B cell (primary cell): Measurements from ENCODE around the gene OXSR1. TPM values are rescaled to one million over a fixed set of nuclear protein-coding genes. Genes with fewer than 3 reads are reported as not detected.

ENCODE experiments used
- ATAC-seq: fragments of 200-7000 bp; cut with Tn5 transposase; one replicate; pipeline ENCODE4 v1.10.0; 2021; ENCODE audit warnings: low read depth, mild to moderate bottlenecking, moderate number of reproducible peaks, moderate library complexity
- CTCF ChIA-PET: fragments of 350-600 bp; sonication (Branson Sonifier 250); formaldehyde crosslinking; loops from one replicate; lab custom pipeline; 2021; ENCODE audit warnings: antibody characterized with exemption, inconsistent platforms; lab: Charles Lee
- POLR2A ChIA-PET: fragments of 350-600 bp; sonication (Branson Sonifier 250); formaldehyde crosslinking; loops from one replicate; lab custom pipeline; 2021; ENCODE audit warnings: antibody characterized with exemption; lab: Charles Lee
- DNase-seq: peaks from one replicate; pipeline ENCODE4 v3.0.0; 2013
- H2AFZ ChIP-seq: 2 replicates; pipeline ENCODE4 v1.6.1; 2012; ENCODE audit warnings: mild to moderate bottlenecking, low read depth, low read length; ENCODE audit not compliant: insufficient read depth, poor library complexity, severe bottlenecking
- H3K27ac ChIP-seq, 2 donors: 1 replicate in 1 of 2; 2 replicates in 1 of 2; pipeline ENCODE4 v1.5.1; 2012 to 2013; ENCODE audit warnings: low read length in 2 of 2, mild to moderate bottlenecking in 2 of 2, moderate library complexity in 1 of 2
- H3K27me3 ChIP-seq, 4 experiments: fragments of 200-600 bp in 1 of 4; sonication (generic) in 1 of 4; replicated peaks in 1 of 4; 1 replicate in 2 of 4; 2 replicates in 2 of 4; pipeline versions ENCODE4 v1.6.1 to v1.7.0; 2013 to 2016; ENCODE audit warnings: low read length in 3 of 4, mild to moderate bottlenecking in 2 of 4, mixed read lengths in 1 of 4, moderate library complexity in 1 of 4; ENCODE audit not compliant: insufficient read depth in 4 of 4, control insufficient read depth in 3 of 4; ENCODE audit errors: control extremely low read depth in 1 of 4
- H3K36me3 ChIP-seq, 2 experiments: replicated peaks in 1 of 2; 1 replicate in 1 of 2; 2 replicates in 1 of 2; pipeline versions ENCODE4 v1.6.1 to v1.7.1; 2013; ENCODE audit warnings: low read length in 1 of 2; ENCODE audit not compliant: insufficient read depth in 2 of 2, control insufficient read depth in 1 of 2; ENCODE audit errors: control extremely low read depth in 1 of 2, extremely low read depth in 1 of 2
- H3K4me1 ChIP-seq, 2 donors: fragments of 200-600 bp in 1 of 2; sonication (generic) in 1 of 2; 1 replicate in 1 of 2; 2 replicates in 1 of 2; pipeline versions ENCODE4 v1.5.1 to v1.6.1; 2013 to 2017; ENCODE audit warnings: low read length in 2 of 2; ENCODE audit not compliant: control insufficient read depth in 2 of 2, insufficient read depth in 2 of 2
- H3K4me2 ChIP-seq: replicated peaks from 2 replicates; pipeline ENCODE3; 2012; ENCODE audit warnings: mild to moderate bottlenecking, low read depth, low read length; ENCODE audit not compliant: poor library complexity, severe bottlenecking
- H3K4me3 ChIP-seq, 5 experiments: fragments of 200-600 bp in 1 of 5; sonication (generic) in 1 of 5; 1 replicate in 3 of 5; 2 replicates in 2 of 5; pipeline versions ENCODE4 v1.5.1 to v1.7.0; 2011 to 2016; ENCODE audit warnings: low read length in 4 of 5, mild to moderate bottlenecking in 4 of 5, low read depth in 2 of 5, control low read depth in 1 of 5, moderate library complexity in 1 of 5; ENCODE audit not compliant: insufficient read depth in 1 of 5; ENCODE audit errors: control extremely low read depth in 1 of 5, extremely low read depth in 1 of 5
- H3K79me2 ChIP-seq: fragments of 200-600 bp; sonication (generic); one replicate; pipeline ENCODE4 v1.6.0; 2016; ENCODE audit warnings: low read length; ENCODE audit not compliant: control insufficient read depth, insufficient read depth
- H3K9ac ChIP-seq: fragments of 200-600 bp; sonication (generic); 2 replicates; pipeline ENCODE4 v1.6.1; 2017; ENCODE audit warnings: mild to moderate bottlenecking, low read length, moderate library complexity
- H3K9me3 ChIP-seq, 3 donors: one replicate each; pipeline versions ENCODE4 v1.6.1 to v1.7.1; 2013; ENCODE audit warnings: low read length in 2 of 3; ENCODE audit not compliant: control insufficient read depth in 2 of 3, insufficient read depth in 1 of 3; ENCODE audit errors: control extremely low read depth in 1 of 3
- H4K20me1 ChIP-seq: 2 replicates; pipeline ENCODE4 v1.6.0; 2012; ENCODE audit warnings: mild to moderate bottlenecking, low read length; ENCODE audit not compliant: insufficient read depth, control insufficient read depth, poor library complexity, severe bottlenecking
- H3K27ac Mint-ChIP-seq: one replicate; pipeline ENCODE4 v1.8.0; 2021; ENCODE audit warnings: mixed read lengths
- H3K27me3 Mint-ChIP-seq: one replicate; pipeline ENCODE4 v1.8.0; 2021; ENCODE audit warnings: mixed read lengths
- H3K4me1 Mint-ChIP-seq: one replicate; pipeline ENCODE4 v1.8.0; 2021; ENCODE audit warnings: mixed read lengths
- H3K4me3 Mint-ChIP-seq: one replicate; pipeline ENCODE4 v1.8.0; 2021; ENCODE audit warnings: mixed read lengths
- H3K9me3 Mint-ChIP-seq: one replicate; pipeline ENCODE4 v1.8.0; 2022; ENCODE audit warnings: mixed read lengths; ENCODE audit not compliant: insufficient read depth
- EZH2 ChIP-seq: IDR thresholded peaks from 2 replicates; pipeline ENCODE4 v1.6.1; 2012; ENCODE audit warnings: borderline replicate concordance, low read depth, mild to moderate bottlenecking, moderate library complexity, low read length; ENCODE audit not compliant: insufficient read depth, poor library complexity, severe bottlenecking
- WGBS: methylation state at CpG from one replicate; pipeline ENCODE4 v1.1.5; 2013; ENCODE audit warnings: missing lambda C conversion rate; ENCODE audit not compliant: insufficient coverage; 5-methylcytosine and 5-hydroxymethylcytosine counted together
- intact Hi-C: fragments of 100-400 bp; cut with micrococcal nuclease; formaldehyde crosslinking; loops from one replicate; pipeline ENCODE4 v1.10.0; 2022
- polyA plus RNA-seq: library from polyadenylated mRNA; depleted of rRNA; stranded (reverse); fragments of >200 nt; gene quantifications from 2 replicates; pipeline ENCODE4 v1.2.3, GENCODE V29; 2012
- total RNA-seq, 2 donors: library from RNA; stranded (reverse); fragments of 120-200 nt in 1 of 2; gene quantifications; 1 replicate in 1 of 2; 2 replicates in 1 of 2; pipeline versions ENCODE4 v1.2.3 to v1.2.4, GENCODE V29; 2013 to 2022
- TF ChIP-seq, protein P1 (sequence below): fragments of 200-600 bp; IDR thresholded peaks from one replicate; pipeline ENCODE4 v1.8.0; 2022; ENCODE audit warnings: antibody characterized with exemption, mild to moderate bottlenecking

Gene OXSR1
- total and polyA plus RNA-seq, 2 donors (not counting 1 experiment from before 2014, with no cell fraction given): 15.5 to 41.5 TPM

- Mint-ChIP-seq H3K4me3 (no peak overlapping the region), H3K4me1 (no peaks in the 10 kb centered on the region), H3K27ac (no peak overlapping the region), H3K9me3 (no peaks in the 10 kb centered on the region), H3K27me3 (peaks cover 16% of the 10 kb centered on the region)
- Histone ChIP-seq H3K4me3 (no peak overlapping the region), H3K9me3 (no peaks in the 10 kb centered on the region), H3K27ac (no peak overlapping the region), H3K36me3 (no peaks in the 10 kb centered on the region), H3K27me3 (no peaks in the 10 kb centered on the region), H3K79me2 (no peaks in the 10 kb centered on the region), H2AFZ (no peak overlapping the region), H4K20me1 (no peaks in the 10 kb centered on the region), H3K4me1 (no peaks in the 10 kb centered on the region), H3K4me2 (no peak overlapping the region), H3K9ac (no peak overlapping the region)
- ChIA-PET CTCF (interaction anchor here (0.6 to 4.1 kb wide), 12 partner anchors 46 to 1594 kb away, joined by 3 to 55 read pairs (median 4); partner anchors contain the start of genes ACAA1 and OXSR1), POLR2A (no interaction called here)
- TF ChIP-seq, protein P1, sequence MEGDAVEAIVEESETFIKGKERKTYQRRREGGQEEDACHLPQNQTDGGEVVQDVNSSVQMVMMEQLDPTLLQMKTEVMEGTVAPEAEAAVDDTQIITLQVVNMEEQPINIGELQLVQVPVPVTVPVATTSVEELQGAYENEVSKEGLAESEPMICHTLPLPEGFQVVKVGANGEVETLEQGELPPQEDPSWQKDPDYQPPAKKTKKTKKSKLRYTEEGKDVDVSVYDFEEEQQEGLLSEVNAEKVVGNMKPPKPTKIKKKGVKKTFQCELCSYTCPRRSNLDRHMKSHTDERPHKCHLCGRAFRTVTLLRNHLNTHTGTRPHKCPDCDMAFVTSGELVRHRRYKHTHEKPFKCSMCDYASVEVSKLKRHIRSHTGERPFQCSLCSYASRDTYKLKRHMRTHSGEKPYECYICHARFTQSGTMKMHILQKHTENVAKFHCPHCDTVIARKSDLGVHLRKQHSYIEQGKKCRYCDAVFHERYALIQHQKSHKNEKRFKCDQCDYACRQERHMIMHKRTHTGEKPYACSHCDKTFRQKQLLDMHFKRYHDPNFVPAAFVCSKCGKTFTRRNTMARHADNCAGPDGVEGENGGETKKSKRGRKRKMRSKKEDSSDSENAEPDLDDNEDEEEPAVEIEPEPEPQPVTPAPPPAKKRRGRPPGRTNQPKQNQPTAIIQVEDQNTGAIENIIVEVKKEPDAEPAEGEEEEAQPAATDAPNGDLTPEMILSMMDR: no peak
- no peak for TF ChIP-seq EZH2
- DNase-seq (no peak), ATAC-seq (no peak)
- intact Hi-C loops: no loop called here
Measured at GRCh38 chr3:38297537-38297936, 132.2 kb downstream of the OXSR1 start.

- no peak for ATAC-seq
- Mint-ChIP-seq H3K27me3 (peaks cover 16% of the 10 kb centered on the region), H3K27ac (no peak overlapping the region), H3K9me3 (no peaks in the 10 kb centered on the region), H3K4me3 (no peak overlapping the region), H3K4me1 (no peaks in the 10 kb centered on the region)
- intact Hi-C loops: no loop called here
- H3K4me2 ChIP-seq: no peak overlapping the region
- no peaks in the 10 kb centered on the region for H3K36me3 ChIP-seq
- no peaks in the 10 kb centered on the region for H3K27me3 ChIP-seq
- H3K9ac ChIP-seq: no peak overlapping the region
- H3K79me2 ChIP-seq: no peaks in the 10 kb centered on the region
- TF ChIP-seq EZH2: no peak
- TF ChIP-seq, protein P1: peak; percentile 66
- no peaks in the 10 kb centered on the region for H3K4me1 ChIP-seq
- CTCF ChIA-PET: interaction anchor here (0.6 to 4.1 kb wide), 14 partner anchors 37 to 1594 kb away, joined by 3 to 55 read pairs (median 4); partner anchors contain the start of genes ACAA1, OXSR1 and XYLB
- H3K27ac ChIP-seq: no peak overlapping the region
- 100% methylated on average over 2 of the region's 5 CpGs for WGBS
- H3K4me3 ChIP-seq: no peak overlapping the region
- no peak overlapping the region for H2AFZ ChIP-seq
- no peaks in the 10 kb centered on the region for H4K20me1 ChIP-seq
- peak; percentile 29 for DNase-seq
- POLR2A ChIA-PET: no interaction called here
- H3K9me3 ChIP-seq: no peaks in the 10 kb centered on the region
Measured at GRCh38 chr3:38297947-38298711, 132.8 kb downstream of the OXSR1 start.
